GM19351 (cell line): ENCODE results near the gene PIGK.
A peak's percentile ranks its signal among the peaks of the same experiment; 100 is the strongest.
"Not testable (repeated sequence)": the region's sequence is repeated elsewhere in the genome, so short reads cannot be mapped to it uniquely, and the experiment has no call there.

Experiments used
- ATAC-seq: cut with Tn5 transposase; IDR thresholded peaks from one replicate; pipeline ENCODE4 v1.9.1; 2021; ENCODE audit warnings: mild to moderate bottlenecking, moderate library complexity; ENCODE audit not compliant: unreplicated experiment

Gene PIGK

DNA sequence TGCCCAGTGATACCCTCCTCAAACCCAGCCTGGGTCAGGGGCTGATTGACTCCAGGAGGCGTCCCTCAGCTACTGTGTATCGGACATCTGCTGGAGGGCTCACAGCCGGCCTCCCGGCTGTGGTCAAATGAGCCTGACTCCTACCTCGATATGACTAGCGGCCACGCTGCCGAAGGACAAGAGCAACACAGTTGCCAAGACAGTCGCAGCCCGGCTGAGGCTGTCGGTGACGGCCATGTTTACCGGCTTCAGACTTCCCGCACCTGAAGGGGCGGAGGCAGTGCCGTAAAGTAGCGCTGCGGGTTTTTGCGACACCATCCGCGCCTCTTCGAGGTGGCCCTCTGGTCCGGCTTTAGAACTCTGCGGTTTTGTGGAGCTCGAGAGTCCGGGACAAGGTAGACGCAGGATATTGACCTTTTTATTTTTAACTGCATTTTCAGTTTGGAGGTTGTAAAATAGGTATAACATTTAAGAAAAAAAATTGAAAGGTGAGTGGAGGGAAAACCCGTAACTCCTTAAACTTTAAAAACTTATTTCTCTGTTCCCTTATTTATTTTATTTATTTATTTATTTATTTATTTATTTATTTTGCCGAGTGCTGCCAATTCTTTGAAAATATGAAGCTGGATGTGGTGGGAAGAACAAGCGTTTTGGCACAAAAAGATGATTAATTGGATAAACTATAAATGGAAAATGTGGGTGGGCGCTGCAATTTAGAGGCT is at the start of gene PIGK:
PIGK (minus strand) TSS at position 265 of the 722 bp plus-strand sequence; CDS start at position 237, 28 bp downstream.
- peak; percentile 87 for ATAC-seq

DNA sequence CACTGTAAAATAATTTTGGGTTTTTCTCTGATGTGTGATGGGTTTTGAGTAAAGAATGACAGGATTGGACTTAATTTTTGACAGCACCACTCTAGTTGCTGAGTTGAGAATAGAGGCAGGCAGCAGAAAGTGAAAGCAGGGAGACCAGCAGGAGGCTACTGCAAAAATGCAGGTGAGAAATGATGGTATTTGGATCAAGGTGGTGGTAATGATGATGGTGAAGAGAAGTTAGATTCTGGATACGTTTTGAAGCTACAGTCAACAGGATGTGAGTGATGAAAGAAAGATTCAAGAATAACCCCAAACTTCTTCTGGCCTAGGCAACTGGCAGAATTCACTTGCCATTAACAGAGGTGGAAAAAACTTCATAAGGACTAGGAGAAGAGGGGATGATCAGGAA is 47.8 kb upstream of the PIGK start:
- no peak for ATAC-seq

DNA sequence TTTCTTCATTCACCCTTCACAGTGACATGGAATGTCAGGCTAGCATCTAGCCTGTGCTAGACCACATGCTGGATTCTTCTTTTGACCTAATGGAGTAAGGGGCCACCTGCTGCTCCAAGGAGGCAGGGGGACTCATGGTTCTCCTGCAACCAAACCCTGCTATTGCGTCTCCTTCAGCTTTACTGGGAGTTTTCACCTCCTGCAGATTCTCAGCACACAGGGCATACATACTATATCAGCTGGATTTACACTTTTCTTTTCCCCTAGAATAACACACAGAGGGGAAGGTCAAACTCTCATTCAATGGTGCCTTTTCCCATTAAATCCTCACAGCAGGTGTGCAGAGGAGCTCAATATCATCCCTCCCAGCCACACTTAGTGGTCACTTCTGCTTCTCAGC is 46.0 kb upstream of the PIGK start:
- no peak for ATAC-seq

DNA sequence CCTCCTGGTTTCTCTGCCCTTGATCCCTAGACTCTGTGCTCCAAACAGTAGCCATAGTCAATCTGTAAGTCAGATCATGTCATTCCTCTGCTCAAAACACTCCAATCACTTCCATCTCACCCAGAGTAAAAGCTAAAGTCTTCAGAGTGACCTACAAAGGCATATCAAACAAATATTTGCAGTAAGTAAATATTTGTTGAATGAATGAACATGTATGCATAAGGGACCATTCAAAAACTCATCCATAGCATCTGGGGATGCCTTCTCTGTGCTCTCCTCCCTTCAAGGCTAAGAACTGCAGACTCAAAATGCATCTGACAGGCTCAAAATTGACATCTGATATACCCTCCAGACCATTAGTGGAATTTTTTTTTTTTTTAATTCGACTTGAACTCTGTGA is 44.5 kb upstream of the PIGK start:
- ATAC-seq: no peak

DNA sequence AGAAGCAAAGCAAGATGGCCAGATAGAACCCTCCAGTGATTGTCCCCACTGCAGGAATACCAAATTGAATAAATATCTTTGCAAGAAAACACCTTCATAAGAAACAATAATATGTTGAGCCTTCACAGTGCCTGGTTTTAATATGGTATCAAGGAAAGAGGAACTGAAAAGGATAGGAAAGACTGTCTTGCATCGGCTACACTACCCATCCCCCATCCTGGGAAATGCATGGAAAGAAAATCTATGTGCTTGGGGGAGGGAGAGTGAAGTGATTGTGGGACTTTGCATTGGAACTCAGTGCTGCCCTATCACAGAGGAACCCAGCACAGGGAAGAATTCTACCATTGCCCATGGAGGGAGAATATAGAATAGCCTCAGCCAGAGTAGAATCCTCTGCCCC is 34.0 kb upstream of the PIGK start:
- no peak for ATAC-seq

DNA sequence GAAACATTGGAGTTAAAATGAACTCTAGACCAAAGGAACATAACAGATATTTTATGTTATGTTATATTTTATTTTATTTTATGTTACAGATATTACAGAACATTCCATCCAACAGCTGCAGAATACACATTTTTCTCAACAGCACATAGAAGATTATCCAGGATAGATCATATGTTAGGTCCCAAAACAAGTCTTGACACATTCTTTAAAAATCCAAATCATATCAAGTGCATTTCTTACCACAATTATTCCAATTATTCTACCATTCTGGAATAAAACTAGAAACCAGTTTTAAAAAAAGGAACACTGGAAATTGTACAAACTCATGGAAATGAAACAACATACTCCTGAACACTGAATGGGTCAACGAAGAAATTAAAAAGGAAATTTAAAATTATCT is 30.9 kb upstream of the PIGK start:
- no peak for ATAC-seq

DNA sequence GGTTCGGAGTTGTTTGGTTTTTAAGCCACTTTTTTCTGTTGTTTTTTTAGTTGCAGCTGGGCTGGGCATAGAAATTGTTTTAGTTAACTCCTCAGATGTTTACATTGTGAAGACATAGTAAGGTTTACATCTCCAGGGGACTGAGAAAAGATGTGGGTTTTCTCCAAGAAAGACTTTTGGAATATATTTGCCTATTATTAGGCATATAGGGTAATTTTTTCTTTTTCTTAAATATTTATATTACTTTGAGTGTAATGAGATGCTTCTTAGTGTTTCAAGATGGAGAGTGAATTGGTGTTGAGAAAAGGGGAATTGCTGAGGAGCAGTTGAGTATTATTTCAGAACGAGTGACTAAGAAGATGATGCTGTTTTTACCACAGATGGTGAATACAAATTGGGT is 26.6 kb upstream of the PIGK start:
- no peak for ATAC-seq

DNA sequence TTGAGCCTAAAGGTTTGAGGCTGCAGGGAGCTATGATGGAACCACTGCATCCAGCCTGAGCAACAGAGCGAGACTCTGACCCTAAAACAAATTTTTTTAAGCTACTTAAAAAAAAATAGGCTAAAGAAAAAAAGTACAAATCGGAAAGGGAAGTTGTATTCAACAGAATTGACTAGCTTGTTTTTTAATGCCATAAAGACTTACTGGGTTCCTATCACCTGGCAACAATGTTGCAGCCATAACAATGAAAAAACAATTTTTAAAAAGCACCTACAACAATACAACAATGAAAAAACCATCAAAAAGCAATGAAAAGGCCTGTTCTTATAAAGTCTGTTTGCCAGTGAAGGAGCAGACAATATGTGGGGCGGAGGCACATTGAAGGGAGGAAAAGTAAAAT is 20.1 kb upstream of the PIGK start:
- ATAC-seq: no peak

DNA sequence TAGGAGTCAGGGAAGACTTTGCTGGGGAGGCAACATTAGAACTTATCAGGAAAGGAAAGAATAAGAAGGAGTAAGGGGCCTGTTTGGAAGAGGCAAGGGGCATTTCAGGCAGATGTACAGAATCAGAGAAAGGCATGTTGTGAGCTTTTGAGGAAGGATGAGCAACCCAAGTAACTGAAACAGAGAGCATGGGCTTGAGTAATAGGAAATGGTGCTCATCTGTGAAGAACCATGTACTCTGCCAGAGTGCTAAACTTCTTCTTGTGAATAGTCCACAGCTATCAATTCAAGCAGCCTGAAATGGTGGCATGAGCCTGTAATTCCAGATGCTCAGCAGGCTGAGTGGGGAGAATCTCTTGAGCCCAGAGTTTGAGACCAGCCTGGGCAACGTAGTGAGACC is 19.2 kb upstream of the PIGK start:
- ATAC-seq: no peak

DNA sequence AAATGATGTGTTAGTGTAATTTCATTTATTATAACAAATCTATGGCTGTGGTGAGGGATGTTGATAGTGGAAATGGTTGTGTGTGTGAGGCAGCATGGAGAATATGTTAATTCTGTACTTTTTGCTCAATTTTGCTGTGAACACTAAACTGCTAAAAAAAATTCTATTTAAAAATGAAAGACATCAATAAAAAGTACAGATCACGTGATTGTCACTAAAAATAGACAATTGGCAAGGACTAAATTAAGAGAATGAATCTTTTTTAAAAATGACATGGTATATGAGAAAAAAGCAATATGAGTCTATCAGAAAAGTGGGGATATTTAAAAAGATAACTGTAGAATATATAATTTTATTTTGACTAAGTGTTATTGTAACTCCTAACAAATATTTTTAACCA is 15.7 kb upstream of the PIGK start:
- no peak for ATAC-seq

DNA sequence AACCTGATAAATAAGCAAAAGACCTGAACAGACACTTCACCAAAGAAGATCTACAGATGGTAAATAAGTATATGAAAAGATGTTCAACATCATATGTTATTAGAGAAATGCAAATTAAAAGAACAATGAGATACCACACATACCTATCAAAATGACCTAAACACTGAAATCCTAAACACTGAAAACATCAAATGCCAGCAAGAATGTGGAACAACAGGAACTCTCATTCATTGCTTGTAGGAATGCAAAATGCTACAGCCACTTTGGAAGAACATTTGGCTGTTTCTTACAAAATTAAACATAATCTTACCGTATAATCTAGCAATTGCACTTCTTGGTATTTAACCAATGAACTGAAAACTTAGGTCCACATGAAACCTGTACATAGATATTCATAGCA is 14.9 kb upstream of the PIGK start:
- ATAC-seq: no peak

DNA sequence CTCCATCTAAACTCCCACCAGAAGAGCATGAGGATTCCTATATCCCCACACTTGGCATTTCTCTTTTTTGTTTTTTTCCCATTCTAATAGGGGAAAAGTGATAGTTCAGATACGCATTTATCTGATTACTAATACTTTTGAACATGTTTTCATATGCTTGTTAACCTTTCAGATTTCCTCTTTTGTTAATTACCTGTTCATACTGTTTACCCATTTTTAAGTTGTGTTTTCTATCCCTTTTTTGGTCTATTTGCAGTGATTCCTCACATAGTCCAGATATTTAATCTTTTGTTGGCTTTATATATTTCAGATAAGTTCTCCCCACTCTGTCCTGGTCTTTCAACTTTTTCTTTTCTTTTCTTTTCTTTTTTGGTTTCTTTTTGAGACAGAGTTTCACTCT is 13.6 kb upstream of the PIGK start:
- no peak for ATAC-seq

DNA sequence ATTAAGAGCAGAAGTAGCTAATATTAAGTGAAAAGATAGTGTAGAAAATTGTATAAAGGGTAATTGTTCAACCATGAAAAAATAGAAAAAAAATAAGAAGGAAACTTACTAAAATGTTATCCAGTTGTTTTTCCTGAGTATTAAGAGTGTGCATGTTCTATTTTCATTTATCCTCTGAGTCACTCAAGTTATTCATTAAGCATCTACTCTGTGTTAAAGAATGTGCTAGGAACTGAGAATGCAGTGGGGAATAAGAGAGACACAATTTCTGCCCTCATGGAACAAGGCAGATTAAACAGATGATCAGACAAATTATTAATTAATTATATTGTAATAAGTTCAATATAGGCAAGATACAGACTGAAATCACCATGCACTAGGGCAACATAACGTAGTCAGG is 10.8 kb upstream of the PIGK start:
- ATAC-seq: no peak

DNA sequence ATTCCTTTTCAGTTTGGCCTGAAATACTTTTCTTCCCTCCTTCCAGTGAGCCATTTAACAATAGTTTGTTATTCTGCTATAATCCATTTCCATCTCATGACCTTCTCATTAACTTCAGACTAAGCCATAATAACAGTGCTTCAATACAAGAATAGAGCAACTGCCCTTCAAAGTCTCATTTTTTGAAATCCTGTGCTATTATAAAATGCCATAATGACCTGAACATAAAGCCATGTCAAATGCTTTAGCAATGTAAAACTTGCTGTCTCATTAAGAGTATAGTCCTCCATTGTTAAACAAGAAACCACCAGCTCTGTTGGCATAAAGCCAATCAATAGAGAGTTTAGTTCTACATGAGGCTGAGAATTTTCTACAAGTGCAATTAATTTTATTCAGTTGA is 9.6 kb upstream of the PIGK start:
- ATAC-seq: no peak

DNA sequence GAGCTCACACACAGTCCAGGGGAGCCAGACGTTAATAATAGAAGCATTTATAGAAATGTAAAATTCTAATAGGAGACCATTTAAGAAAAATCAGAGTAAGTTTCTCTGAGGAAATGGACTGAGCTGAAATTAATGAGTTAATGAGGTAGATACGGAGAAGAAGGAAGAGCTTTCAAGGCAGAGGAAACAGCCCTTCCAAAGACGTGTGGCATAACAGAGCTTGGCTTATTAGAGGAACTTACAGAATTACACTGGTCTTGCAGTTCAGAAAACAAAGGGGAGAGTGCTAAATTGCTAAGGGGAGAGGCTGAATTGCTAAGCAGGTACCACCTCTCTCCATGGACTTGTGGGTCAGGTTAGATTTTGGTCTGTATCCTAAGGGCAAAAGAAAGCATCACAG is 8.2 kb upstream of the PIGK start:
- ATAC-seq: no peak

DNA sequence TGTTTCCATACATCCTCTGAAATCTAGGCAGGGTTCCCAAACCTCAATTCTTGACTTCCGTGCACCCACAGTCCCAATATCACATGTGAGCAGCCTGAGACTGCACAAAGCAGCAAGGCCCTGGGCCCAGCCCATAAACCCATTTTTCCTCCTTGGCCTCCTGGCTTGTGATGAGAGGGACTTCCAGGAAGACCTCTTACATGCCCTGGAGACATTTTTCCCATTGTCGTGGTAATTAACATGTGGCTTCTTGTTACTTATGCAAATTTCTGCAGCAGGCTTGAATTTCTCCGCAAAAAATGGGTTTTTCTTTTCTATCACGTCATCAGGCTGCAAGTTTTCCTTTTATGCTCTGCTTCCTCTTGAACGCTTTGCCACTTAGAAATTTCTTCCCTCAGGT is 3.3 kb upstream of the PIGK start:
- ATAC-seq: no peak

DNA sequence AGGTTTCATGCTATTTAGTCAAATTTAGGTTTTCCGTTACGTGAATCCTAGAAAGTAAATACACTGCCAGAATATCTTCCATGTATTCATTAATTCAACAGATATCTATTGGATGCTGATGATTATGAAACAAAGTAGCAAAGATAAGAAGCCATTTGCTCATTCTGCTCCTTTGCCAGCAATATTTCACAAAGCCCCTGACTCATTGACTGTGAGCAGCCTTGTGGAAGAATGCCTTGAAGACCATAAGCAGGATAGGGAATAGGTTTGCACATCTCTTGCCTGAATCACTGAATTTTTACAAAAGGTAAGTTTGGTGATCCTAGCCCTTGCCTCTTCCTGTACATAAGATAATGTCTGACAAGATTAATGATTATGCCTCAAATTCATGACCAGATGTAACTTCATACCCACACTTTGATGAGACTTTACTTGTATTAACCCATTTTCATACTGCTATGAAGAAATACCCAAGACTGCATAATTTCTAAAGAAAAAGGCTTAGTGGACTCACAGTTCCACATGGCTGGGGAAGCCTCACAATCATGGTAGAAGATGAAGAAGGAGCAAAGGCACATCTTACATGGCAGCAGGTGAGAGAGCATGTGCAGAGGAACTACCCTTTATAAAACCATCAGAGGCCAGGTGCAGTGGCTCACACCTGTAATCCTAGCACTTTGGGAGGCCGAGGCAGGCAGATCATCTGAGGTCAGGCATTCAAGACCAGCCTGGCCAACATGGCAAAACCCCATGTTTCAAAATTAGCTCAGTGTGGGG is 1.6 kb upstream of the PIGK start:
- no peak for ATAC-seq

DNA sequence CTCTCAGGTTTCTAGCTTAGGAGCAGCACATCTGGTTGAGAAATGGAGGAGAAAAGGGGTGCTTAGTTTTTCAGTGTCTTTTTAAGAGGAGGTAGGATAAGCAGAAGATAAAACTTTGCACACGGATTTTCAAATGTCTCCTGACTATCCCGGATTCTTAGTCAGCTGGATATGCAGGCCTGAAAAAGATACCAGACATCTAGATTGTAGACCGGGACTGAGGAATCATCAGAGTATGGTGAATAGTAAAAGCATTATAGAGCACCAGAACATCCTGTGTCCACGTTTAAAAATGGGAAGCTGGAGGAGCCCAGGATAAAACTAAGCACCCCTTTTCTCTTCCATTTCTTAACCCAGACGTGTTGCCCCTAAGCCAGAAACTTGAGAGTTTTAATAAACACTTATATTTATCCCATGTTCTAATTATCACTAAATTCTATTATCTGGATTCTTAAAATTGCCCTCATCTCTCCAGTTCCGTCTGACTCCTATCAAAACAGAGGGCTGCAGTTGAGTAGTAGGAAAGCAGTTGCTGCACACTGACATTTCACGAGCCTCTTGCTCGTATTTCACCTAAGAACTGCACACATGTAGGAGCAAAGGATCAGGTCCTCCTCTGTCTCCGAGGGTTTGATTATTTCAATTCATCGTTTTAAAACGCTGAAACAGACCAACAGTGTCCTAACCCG is 609 bp downstream of the PIGK start:
- ATAC-seq: peak; percentile 36

DNA sequence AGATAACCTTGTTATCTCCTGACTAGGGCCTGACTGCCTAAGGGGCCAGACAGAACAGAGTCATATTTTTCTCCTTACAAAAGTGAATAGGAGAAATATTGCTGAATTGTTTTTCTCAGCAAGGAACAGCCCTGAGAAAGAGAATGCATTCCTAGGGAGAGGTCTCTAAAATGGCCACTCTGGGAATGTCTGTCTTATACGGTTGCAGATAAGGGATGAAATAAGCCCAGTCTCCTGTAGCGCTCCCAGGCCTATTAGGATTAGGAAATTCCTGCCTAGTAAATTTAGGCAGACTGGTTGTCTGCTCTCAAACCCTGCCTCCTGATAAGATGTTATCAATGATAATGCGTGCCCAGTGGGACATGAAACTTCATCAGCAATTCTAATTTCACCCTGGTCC is 15.2 kb downstream of the PIGK start:
- ATAC-seq: not testable (repeated sequence)

DNA sequence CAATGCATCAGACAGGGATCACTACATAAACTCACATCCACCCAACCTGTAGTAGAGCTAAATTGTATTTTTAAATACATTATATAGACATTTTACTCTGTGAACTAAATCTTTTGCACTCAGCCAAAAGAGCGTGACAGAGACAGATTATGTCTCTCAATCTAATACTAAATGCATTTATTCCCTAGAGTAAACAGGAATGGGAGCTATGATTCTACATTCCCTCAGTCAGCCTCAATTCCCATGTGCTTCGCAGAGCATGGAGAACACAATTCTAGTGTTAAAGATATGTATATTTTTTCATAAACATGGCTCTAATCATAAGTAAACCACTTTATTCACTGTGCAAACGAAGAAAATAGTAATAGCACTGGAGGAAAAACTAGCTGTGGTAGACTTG is 16.5 kb downstream of the PIGK start:
- ATAC-seq: no peak

DNA sequence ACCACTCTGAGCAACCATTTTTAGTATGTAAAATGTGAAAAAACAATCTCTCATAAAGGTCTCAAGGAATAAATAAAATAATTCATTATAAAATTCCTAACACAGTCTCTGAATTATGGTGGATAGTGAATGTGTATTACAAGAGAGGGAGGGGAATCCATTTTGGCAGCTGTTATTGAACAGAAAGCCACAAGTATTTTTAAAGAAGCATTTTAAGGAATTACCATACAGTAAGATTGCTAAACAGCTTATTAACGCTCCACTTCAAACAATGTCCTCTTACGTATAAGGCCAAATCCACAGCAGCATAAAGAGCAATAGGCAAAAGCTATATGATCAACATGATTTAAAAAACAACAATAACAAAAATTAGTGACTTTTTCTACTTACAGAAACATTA is 18.4 kb downstream of the PIGK start:
- ATAC-seq: no peak

DNA sequence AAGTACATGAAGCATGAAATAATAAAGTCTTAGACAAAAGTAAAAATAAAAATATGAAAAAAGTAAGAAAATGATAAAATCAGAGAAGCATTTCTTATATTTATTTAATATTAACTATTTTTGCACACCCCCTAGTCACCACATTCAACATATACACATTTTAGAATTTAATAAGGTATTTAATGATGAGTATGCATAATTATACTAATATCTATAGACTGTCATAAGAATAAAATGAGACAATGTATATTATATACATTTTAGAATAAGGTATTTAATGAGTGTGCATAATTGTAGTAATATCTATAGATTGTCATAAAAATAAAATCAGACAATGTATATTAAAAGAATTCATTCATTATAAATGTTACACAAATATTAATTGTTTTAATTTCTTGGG is 18.9 kb downstream of the PIGK start:
- no peak for ATAC-seq
